HG03159 (cell line): Measurements from ENCODE around the gene SLC35A2.
A peak's percentile ranks its signal among the peaks of the same experiment; 100 is the strongest.

Source experiments
- ATAC-seq: cut with Tn5 transposase; IDR thresholded peaks from one replicate; pipeline ENCODE4 v1.9.1; 2021; ENCODE audit warnings: mild to moderate bottlenecking, moderate library complexity; ENCODE audit not compliant: unreplicated experiment

The SLC35A2 gene

GRCh38 chrX:48927736-48928382 is 16.4 kb upstream of the SLC35A2 start:
- no peak for ATAC-seq

- no peak for ATAC-seq
These were observed 15.7 kb upstream of the SLC35A2 start for GRCh38 chrX:48927123-48927522.

GRCh38 chrX:48924270-48924669 is 12.8 kb upstream of the SLC35A2 start:
- ATAC-seq = no peak

- no peak for ATAC-seq
These were observed 12.3 kb upstream of the SLC35A2 start for GRCh38 chrX:48923771-48924170.

- ATAC-seq = no peak
These were observed 9.3 kb upstream of the SLC35A2 start for GRCh38 chrX:48920718-48921104.

GRCh38 chrX:48919947-48920717 is 8.7 kb upstream of the SLC35A2 start:
- ATAC-seq = no peak

- ATAC-seq = no peak
These were observed 8.0 kb upstream of the SLC35A2 start for GRCh38 chrX:48919360-48919841.

GRCh38 chrX:48918643-48919340 is 7.3 kb upstream of the SLC35A2 start, which contains the start of gene PIM2:
Gene PIM2, minus strand, starts transcription at chrX:48919024. Its CDS starts 190 bp downstream, at chrX:48918834.
- peak; percentile 68 for ATAC-seq

GRCh38 chrX:48918301-48918642 is 6.8 kb upstream of the SLC35A2 start:
- no peak for ATAC-seq

- ATAC-seq = peak; percentile 43
These were observed 5.9 kb upstream of the SLC35A2 start for GRCh38 chrX:48917139-48918001.

GRCh38 chrX:48914593-48915493 is 3.4 kb upstream of the SLC35A2 start:
- no peak for ATAC-seq

- no peak for ATAC-seq
These were observed 2.3 kb upstream of the SLC35A2 start for GRCh38 chrX:48913605-48914366.

- no peak for ATAC-seq
These were observed 477 bp downstream of the SLC35A2 start for GRCh38 chrX:48910926-48911411.

GRCh38 chrX:48909703-48910294 is 1.6 kb downstream of the SLC35A2 start:
- ATAC-seq = no peak

GRCh38 chrX:48908600-48908999 is 2.8 kb downstream of the SLC35A2 start:
- no peak for ATAC-seq

GRCh38 chrX:48905090-48905790 is 6.2 kb downstream of the SLC35A2 start:
- ATAC-seq = no peak

GRCh38 chrX:48904626-48905025 is 6.8 kb downstream of the SLC35A2 start:
- no peak for ATAC-seq

GRCh38 chrX:48904180-48904579 is 7.3 kb downstream of the SLC35A2 start:
- ATAC-seq = no peak
